ENCODE data around the gene ZNF547.

ZNF547 gene

GRCh38 chr19:57362997-57363687 lies at the start of gene ZNF547, which contains the start of gene TRAPPC2B:
TSS of gene ZNF547 (plus strand) at chr19:57363551. CDS start at chr19:57368556, 5,005 bp downstream.
TSS of gene TRAPPC2B (plus strand) at chr19:57363551. CDS start at chr19:57364834, 1,283 bp downstream.
- DNase-seq (ENCODE audit: low spot score) = peak; percentile 90

- no peak for DNase-seq (ENCODE audit: low spot score)
These were observed 49.2 kb upstream of the ZNF547 start for GRCh38 chr19:57314146-57314545.

DNA sequence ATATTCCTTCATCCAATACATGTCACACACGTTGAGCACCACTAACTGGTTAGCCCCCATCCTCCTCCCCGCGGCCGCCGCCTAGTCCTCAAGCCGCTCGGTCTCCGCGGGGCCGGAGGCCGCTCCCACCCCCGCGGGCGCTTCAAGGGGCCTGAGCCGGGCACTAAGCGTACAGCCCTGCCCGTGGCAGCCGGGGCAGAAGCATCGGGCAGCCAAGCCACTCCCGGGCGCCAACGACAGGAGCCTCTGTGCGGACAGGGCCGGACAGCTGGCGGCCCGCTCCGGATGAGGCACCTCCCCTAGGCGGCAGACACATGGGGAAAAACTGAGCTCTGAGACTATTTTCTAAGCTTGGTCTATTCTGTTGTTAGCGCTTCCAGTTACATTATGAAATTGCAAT lies 45.8 kb upstream of the ZNF547 start:
- no peak for DNase-seq (ENCODE audit: low spot score)

DNA sequence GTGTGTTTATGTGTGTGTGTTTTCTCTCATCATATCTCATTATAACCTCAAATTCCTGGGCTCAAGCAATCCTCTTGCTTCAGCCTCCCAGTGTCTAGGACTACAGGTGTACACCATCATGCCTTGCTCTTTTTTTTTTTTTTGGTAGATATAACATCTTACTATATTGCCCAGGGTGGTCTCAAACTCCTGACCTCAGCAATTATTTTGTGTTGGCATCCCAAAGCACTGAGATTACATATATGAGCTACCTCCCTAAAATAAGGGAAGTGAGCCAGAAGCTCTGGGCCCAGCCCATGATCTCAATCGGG lies 43.5 kb upstream of the ZNF547 start:
- DNase-seq (ENCODE audit: low spot score) = no peak

- DNase-seq (ENCODE audit: low spot score) = peak; percentile 97
These were observed 42.9 kb upstream of the ZNF547 start, which contains the start of gene ZNF543 for GRCh38 chr19:57320180-57321084. TSS of gene ZNF543 (plus strand) at chr19:57320472. CDS start at chr19:57320854, 382 bp downstream.

- no peak for DNase-seq (ENCODE audit: low spot score)
These were observed 42.2 kb upstream of the ZNF547 start for GRCh38 chr19:57321116-57321515.

- DNase-seq (ENCODE audit: low spot score) = no peak
These were observed 41.6 kb upstream of the ZNF547 start for GRCh38 chr19:57321751-57322150.

DNA sequence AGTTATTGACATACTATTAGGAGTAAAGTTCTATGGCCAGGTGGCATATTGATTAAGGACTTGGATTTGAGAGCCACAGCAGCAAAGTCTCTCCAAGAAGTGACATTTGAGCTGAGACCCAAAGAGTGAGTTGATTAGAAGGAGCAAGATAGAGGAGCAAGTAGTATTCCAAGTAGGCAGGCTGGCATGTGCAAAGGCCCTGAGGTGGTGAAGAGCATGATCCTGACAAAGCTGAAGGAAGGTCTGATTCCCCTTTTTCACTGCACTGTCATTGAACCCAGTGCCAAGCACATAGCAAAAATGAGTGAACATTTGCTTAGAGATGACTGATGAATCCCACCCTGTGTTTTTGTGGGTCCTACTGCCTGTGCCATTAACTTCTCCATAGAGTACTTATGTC lies 38.4 kb upstream of the ZNF547 start:
- no peak for DNase-seq (ENCODE audit: low spot score)

GRCh38 chr19:57327993-57328392 lies 35.4 kb upstream of the ZNF547 start:
- no peak for DNase-seq (ENCODE audit: low spot score)

- DNase-seq (ENCODE audit: low spot score) = no peak
These were observed 29.2 kb upstream of the ZNF547 start for GRCh38 chr19:57334191-57334590.

DNA sequence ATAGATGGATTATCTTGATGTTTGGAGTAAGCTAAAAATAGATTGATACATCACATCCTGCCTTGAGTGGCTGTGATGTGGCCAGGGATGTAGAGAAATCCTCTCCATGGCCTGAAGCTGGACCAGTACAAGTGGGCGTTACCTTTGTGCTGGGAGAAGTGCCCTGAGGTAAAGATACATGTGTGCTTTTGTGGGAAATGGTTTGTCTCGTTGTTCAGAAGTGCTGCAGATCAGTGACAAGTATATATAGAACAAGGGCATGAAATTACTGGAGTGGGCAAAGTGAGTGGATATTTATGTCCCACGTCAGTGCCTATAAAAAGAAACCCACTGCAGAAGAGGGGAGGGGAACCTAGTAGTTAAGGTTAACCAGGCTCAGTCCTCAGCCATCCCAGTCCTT lies 24.5 kb upstream of the ZNF547 start:
- DNase-seq (ENCODE audit: low spot score) = peak; percentile 70

DNA sequence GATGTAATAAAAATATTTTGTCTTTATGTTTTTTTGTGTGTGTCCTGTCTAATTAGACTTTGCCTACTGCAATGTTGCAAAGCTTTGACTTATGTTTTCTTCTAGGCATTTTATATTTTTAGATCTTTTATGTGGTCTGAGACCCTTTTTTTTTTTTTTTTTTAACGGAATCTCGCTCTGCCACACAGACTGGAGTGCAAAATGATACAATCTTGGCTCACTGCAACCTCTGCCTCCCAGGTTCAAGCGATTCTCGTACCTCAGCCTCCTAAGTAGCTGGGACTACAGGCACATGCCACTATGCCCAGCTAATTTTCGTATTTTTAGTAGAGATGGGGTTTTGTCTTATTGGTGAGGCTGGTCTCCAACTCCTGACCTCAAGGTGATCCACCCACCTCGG lies 20.8 kb upstream of the ZNF547 start:
- DNase-seq (ENCODE audit: low spot score) = no peak

GRCh38 chr19:57348136-57348535 lies 15.2 kb upstream of the ZNF547 start:
- DNase-seq (ENCODE audit: low spot score) = peak; percentile 38

- peak; percentile 92 for DNase-seq (ENCODE audit: low spot score)
These were observed 12.2 kb upstream of the ZNF547 start, which contains the start of gene ZNF304 for GRCh38 chr19:57350877-57351805. TSS of gene ZNF304 (plus strand) at chr19:57351271. CDS start at chr19:57351665, 394 bp downstream.

- DNase-seq (ENCODE audit: low spot score) = no peak
These were observed 11.5 kb upstream of the ZNF547 start for GRCh38 chr19:57351867-57352266.

- no peak for DNase-seq (ENCODE audit: low spot score)
These were observed 7.4 kb upstream of the ZNF547 start for GRCh38 chr19:57355916-57356315.

DNA sequence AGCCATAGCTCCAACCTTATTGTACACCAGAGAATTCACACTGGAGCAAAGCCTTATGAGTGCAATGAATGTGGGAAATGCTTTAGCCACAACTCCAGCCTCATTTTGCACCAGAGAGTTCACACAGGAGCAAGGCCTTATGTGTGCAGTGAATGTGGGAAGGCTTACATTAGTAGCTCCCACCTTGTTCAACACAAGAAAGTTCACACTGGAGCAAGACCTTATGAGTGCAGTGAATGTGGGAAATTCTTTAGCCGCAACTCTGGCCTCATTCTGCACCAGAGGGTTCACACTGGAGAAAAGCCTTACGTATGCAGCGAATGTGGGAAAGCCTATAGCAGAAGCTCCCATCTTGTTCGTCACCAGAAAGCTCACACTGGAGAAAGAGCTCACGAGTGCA lies 5.9 kb upstream of the ZNF547 start:
- no peak for DNase-seq (ENCODE audit: low spot score)

- DNase-seq (ENCODE audit: low spot score) = no peak
These were observed 4.1 kb upstream of the ZNF547 start for GRCh38 chr19:57359300-57359699.

DNA sequence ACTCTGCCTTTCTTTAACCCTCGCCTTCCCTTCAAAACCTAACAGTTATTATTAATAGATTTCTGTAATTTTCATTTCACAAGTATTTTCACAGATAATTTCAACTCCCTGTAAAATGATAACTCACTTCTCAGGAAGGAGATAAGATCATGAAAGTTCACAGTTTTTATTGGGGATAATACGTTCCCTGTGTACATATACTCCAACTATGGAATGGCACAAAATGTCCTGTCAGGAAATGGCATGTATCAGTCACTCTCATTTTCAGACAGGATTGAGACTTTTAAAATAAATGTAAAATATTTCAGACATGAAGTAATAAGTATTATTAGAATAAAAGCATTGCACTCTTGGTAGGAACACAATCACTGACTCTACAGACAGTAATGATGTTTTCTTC lies 932 bp upstream of the ZNF547 start:
- DNase-seq (ENCODE audit: low spot score) = no peak

GRCh38 chr19:57363688-57364181 lies 384 bp downstream of the ZNF547 start:
- DNase-seq (ENCODE audit: low spot score) = peak; percentile 40

GRCh38 chr19:57366776-57367175 lies 3.4 kb downstream of the ZNF547 start:
- DNase-seq (ENCODE audit: low spot score) = no peak

DNA sequence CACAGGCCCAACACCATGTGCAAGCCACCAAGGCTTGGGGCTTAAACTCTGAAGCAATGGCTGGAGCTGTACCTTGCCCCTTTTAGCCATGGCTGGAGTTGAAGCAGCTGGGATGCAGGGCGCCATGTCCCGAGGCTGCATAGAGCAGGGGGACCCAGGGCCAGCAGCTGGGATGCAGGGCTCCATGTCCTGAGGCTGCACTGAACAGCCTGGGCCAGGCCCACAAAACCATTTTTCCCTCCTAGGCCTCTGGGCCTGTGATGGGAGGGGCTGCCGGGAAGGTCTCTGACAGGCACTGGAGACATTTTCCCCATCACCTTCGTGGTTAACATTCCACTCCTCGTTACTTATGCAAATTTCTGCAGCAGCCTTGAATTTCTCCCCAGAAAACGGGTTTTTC lies 10.8 kb downstream of the ZNF547 start:
- DNase-seq (ENCODE audit: low spot score) = no peak
